ENCODE results near the gene PDX1.

PDX1 gene

GRCh38 chr13:27919934-27920676, at the start of gene PDX1:
TSS of gene PDX1 (plus strand) at chr13:27920000. CDS start at chr13:27920139, 139 bp downstream.
- no peak for DNase-seq

DNA sequence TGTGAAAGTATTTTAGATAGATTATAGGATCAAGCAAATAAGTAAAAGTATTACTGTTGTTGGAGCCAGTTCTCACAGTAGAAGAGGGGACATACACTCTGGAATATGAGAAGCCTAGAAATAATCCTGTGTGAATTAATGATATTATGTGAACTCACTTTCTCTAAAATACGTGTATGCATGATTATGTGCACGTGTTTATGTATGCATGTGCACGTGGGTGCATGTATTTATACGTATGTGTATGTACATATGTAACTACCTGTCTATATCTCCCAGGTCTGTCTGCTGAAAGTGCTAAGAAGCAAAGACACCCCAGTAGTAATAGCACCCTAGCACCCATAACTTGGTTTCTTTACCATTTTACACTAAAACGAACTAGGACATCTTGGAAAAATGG, 41.5 kb upstream of the PDX1 start:
- DNase-seq: no peak

DNA sequence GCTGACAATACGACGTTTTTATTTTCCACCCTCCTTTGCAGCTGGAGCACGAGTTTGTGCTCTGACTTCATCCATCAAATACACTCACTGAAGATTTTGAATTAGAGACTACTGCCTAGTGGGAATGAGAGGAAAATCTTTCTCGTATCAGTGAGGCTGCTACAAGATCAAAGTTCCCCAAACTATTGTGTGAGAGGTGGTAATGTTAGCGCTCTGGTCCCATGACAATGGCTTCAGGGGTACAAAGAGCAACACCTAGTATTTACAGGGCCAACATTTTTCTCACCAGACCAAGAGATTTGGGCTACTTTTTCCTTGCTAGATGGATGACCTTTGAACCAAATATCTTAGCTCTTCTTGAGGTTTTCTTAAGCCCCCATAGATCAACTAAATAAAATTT, 30.3 kb upstream of the PDX1 start:
- DNase-seq: no peak

- no peak for DNase-seq
Measured at GRCh38 chr13:27896726-27897125, 23.1 kb upstream of the PDX1 start.

DNA sequence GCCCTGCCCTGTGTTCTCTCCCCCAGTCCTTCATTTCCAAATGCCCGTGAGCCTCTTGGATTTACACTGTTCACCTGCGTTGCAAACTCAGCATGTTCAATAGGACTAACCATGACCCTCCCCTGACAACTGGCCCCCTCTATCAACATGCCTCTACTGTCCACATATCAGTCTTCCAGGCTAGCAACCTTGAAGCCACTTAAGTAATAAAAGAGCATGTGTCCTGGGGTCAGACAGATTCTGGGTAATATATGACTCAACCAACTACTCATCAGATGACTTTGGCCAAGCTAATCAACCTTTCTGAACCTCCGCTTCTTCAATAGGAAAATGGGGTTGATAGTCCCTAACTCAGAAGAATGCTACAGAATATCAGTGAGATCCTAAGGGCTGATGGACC, 15.1 kb upstream of the PDX1 start:
- DNase-seq: no peak

GRCh38 chr13:27905650-27906049, 14.2 kb upstream of the PDX1 start:
- no peak for DNase-seq

- no peak for DNase-seq
Measured at GRCh38 chr13:27907121-27907787, 12.5 kb upstream of the PDX1 start.

DNA sequence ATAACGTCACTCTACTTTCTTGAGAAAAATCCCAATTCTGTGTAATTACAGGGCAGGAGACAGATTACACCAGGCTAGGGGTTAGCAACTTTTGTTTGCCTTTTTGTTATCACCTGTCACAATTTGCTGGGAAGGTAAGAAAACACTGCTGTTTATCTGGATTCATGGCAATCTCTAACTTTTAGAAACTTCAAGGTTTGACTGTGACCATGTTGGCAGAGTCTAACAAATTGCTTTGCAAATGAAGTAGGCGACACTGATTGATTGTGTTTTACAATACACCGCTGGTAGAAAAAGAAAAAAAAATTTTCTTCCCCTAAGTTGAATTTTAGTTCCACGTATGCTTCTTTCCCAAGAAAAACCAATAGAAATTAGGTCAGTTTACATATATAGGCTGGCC, 10.4 kb upstream of the PDX1 start:
- DNase-seq: no peak

DNA sequence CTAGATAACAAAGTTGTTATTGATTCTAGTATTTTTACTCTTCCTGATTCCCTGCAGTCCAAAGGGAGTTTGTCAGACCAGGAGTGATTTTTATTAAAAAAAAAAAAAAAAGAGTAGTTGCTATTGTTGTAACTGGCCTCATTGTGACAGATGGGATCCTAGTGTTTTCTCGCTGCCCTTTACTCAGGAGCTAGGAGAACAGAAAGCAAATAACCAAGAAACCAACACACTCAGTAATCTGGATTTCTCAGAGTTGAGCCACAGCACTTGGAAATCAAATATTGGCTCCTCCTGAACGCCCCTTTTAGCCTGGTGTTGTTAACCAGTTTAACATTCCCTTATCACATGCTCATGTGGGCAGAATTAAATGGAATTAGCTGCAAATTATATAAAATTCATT, 8.3 kb upstream of the PDX1 start:
- DNase-seq: no peak

DNA sequence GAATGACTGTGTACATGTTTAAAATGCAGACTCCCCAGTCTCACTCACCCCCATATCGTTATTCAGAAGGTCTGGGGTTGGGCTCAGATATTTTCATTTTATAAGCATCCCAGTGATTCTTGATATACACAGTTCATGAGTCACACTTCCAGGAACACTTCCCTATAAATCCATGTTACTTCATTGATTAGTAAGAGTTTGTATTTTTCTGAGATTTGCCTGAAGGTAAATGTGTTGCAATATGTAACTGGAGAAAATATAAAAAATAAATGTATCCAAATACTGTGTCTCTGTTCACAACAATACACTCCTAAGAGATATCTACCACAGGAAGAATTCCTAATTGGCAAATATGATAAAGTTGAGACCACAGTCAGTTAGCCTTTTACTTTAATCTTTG, 6.6 kb upstream of the PDX1 start:
- DNase-seq: no peak

GRCh38 chr13:27915301-27916207, 4.2 kb upstream of the PDX1 start:
- no peak for DNase-seq

GRCh38 chr13:27917121-27917947, 2.5 kb upstream of the PDX1 start:
- no peak for DNase-seq

GRCh38 chr13:27918041-27918917, 1.5 kb upstream of the PDX1 start:
- DNase-seq: no peak

GRCh38 chr13:27918918-27919658, 712 bp upstream of the PDX1 start:
- no peak for DNase-seq

DNA sequence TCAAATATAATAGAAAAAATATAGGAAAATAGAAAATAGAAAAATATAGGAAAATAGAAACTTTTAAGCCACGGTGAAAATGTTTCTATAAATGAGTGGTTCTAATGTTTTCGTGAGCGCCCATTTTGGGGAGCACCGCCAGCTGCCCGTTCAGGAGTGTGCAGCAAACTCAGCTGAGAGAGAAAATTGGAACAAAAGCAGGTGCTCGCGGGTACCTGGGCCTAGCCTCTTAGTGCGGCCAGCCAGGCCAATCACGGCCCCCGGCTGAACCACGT, 204 bp upstream of the PDX1 start:
- DNase-seq: peak; percentile 23

DNA sequence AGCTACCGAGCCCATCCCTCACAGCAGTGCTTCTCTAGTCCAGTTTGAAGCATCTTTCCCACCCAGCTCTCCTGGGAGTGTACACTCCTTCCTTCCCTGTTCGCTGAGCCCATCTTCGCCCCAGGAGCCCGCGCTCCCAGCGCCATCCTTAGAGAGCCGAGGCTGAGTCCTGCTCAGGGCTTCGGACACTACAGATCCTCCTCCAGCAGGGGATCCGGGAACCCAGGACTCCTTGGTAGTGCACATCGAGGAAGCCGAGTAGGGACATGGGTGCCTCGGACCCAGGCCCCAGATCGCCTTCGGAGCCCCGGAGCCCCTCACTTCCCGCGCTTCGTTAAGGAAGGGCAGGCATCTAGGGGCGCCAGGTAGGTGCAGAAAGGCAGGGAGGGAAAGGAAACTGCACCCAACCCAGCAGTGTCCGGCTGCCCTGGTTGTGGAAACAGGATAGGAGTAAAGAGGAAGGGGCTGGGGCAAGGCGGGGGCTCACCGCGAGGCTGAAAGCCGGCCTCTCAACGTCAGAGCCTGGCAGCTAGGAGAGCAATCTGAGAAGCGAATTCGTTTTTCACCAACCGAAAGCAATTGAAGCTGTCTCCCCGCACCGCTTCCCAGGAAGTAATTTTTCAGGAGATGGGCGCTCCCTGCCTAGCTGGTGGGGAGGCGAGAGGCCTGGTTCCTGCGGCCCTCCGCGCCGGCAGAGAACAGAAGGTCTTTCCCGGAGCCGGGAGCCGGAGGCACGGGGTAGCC, 1.0 kb downstream of the PDX1 start:
- no peak for DNase-seq

DNA sequence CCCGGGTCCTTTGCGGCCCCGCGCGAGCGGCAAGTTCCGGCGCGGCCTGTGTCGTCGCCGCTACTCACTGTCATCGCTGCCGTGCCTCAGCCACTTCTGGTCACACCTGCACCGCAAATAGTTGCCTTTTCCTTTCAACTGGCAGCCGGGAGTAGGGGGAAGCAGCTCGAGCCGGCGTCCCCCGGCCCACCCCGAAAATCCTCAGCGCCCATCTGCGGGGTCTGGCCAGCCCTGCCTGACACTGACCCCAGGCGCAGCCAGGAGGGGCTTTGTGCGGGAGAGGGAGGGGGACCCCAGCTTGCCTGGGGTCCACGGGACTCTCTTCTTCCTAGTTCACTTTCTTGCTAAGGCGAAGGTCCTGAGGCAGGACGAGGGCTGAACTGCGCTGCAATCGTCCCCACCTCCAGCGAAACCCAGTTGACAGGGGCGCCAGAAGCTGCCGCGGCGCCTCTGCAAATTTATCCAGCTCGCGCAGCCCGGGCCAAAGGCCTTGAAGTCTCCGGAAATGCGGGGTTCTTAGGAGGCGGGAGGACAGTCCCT, 1.7 kb downstream of the PDX1 start:
- no peak for DNase-seq

DNA sequence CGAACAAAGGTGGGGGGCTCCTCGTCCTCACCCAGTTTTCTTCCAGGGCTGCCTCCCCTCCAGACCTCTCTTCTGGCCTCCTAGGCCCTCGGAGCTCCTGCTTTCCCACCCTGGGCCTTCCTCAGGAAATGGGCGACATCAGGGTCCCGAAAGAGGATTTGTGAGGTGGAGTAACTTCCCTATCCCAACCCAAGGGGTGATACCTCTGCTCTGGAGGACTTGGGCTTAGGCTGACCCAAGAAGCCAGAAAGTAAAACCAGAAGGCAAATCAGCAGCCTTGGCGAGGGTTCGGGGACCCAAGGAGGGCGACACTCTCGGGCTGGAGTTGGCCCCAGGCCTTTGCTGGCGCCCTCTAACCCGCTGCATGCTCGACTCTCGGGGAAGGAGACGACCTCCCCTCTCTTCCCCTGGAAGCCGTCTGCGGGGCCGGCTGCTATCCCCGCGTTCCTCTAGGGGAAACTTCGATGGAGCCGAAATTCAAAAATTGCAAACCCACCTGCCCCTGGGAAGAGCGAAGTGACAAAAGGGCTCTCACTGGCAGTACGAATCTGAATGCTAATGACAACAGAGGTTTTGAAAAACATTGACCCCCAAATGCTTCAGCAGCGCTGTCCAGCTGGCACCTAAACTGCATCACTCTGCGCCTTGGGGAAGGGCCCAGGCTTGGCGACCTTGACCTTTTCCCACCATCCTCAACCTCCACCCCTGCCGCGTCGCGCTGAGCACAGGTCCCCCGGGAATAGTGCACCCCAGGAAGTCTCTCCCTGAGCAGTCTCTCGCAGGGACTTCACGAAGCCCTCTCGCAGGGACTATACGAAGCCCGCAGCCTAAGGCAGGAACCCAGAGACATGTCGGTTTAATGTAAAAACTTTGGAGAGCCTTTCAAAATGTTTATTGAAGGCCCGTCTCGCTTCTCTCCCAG, 2.4 kb downstream of the PDX1 start:
- DNase-seq: no peak
